ENCODE results near the gene MAEA.
"Not testable (repeated sequence)": the region's sequence is repeated elsewhere in the genome, so short reads cannot be mapped to it uniquely, and the experiment has no call there.

MAEA gene

DNA sequence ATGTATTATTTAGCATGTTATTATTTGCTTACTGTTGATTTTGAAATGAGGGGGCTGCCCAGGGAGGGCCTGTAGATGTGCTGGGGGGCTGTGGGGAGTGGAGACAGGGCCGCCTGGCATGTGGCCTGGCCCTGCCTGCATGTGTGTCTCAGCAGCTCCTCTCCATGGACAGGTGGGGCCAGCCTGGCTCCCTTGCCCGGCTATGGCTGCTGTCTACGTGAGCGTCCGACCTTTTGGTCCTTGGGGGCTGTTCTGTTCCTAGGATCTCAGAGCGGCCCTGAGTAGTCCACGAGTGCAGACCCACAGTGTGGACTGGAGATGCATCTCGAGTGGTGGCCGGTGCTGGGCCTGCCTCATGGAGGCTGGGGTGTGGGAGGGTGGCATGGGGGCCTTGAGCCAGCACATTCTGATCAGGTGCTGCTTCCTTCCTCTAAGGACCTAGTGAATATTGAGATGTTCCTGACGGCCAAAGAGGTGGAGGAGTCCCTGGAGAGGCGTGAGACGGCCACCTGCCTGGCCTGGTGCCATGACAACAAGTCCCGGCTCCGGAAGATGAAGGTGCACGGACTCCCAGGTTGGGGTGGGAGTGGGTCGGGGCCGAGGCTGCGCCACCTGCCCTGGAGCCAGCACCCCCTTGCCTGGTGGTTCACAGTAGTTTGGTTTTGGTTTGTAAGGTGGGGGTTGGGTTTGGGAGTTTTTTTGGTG, 32.4 kb downstream of the MAEA start:
- DNase-seq (ENCODE audit: low spot score), result no peak

DNA sequence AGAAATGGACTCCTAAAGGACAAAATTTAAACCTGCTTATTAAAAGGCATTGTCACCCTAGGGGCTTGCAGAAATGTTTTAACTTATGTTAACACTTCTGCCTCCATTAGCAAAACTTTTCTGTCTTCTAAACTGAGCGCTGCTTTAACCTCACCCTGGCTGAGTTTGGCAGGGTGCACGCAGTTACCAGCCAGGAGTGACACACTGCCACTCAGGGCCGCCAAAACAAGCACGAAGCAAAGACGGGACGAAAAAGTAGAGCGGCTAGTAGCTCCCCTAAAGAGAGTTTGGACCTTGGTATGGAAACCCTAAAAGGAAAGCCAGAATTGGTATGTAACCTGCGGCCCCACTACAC, 33.6 kb downstream of the MAEA start:
- no peak for DNase-seq (ENCODE audit: low spot score)

DNA sequence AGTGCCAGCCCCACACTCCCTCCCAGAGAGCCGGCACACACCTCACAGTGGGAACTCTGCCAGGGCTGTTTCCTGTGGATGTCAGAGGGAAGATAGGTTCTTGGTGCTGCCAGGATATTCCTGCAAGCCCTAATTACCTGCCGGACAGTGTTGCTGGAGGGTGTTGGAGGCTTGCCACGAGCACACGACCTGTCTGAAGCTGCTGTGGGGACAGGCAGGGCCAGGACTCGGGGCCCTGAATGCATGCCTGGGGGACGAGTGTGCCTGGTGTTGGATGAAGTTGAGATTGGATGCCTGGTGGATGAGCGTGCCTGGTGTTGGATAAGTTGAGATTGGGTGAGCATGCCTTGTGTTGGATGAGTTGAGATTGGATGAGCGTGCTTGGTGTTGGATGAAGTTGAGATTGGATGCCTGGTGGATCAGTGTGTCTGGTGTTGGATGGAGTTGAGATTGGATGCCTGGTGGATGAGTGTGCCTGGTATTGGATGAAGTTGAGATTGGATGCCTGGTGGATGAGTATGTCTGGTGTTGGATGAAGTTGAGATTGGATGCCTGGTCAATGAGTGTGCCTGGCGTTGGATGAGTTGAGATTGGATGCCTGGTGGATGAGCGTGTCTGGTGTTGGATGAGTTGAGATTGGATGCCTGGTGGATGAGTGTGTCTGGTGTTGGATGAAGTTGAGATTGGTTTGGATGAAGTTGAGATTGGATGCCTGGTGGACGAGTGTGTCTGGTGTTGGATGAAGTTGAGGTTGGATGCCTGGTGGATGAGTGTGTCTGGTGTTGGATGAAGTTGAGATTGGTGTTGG, 34.1 kb downstream of the MAEA start:
- DNase-seq (ENCODE audit: low spot score), result no peak

DNA sequence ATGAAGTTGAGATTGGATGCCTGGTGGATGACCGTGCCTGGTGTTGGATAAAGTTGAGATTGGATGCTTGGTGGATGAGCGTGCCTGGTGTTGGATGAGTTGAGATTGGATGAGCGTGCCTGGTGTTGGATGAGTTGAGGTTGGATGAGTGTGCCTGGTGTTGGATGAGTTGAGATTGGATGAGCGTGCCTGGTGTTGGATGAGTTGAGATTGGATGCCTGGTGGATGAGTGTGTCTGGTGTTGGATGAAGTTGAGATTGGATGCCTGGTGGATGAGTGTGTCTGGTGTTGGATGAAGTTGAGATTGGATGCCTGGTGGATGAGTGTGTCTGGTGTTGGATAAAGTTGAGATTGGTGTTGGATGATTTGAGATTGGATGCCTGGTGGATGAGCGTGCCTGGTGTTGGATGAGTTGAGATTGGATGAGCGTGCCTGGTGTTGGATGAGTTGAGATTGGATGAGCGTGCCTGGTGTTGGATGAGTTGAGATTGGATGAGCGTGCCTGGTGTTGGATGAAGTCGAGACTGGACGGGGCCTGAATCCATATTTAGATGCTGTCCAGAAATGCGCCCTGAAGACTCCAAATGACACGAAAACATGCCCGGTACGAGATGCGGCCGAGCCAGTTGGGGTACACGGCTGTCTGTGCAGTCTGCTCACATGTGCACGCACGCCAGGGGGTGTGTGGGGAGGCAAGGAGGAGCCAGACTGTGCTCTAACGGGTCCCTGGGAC, 34.9 kb downstream of the MAEA start:
- not testable (repeated sequence) for DNase-seq (ENCODE audit: low spot score)

- no peak for DNase-seq (ENCODE audit: low spot score)
These were observed 35.4 kb downstream of the MAEA start for GRCh38 chr4:1325176-1325480.

DNA sequence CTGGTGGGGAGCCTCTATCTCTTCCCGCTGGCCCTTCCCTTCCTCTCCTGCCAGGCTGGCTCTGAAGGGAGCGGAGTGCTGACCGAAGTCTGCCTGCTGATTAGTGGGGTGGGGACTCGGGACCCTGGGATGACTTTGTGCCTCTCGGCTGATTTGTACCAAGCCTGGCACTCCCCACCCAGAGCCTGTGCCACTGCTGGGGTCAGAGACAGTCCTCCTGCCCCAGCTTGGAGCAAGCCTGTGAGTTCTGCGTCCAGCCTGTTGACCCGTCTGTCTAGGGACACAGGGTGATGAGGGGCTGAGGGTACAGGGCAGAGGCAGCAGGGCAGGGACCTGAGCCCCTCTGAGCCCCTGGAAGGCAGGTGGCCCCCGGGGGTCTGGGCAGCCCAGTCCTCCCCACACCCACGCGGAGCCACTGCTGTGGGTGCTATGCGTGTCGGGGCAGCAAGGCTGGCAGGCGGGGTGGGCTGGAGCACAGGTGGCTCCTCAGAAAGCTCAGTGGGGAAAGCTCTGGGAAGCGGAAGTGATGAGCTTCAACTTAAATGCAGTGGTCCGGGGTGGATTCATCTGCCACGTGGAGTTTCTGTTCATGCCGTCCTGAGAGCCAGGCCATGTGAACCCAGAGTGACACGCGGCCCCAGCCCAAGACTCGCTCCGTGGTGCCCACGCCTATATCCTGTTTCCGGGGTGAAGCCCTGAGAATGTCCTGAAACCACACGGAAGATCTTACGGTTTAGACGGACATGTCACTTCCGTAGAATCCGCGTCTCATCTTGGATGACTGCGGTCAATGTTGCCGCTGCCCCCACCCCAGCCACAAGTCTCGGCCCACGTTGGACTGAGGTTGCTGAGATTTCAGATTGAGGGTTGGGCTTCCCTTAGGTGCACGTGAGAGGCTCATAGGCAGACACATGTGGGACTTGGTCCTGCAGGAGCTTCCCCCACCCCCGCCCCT, 36.3 kb downstream of the MAEA start:
- DNase-seq (ENCODE audit: low spot score), result no peak

- DNase-seq (ENCODE audit: low spot score), result no peak
These were observed 37.2 kb downstream of the MAEA start for GRCh38 chr4:1326751-1327525.

GRCh38 chr4:1327526-1328266, 38.0 kb downstream of the MAEA start:
- no peak for DNase-seq (ENCODE audit: low spot score)

DNA sequence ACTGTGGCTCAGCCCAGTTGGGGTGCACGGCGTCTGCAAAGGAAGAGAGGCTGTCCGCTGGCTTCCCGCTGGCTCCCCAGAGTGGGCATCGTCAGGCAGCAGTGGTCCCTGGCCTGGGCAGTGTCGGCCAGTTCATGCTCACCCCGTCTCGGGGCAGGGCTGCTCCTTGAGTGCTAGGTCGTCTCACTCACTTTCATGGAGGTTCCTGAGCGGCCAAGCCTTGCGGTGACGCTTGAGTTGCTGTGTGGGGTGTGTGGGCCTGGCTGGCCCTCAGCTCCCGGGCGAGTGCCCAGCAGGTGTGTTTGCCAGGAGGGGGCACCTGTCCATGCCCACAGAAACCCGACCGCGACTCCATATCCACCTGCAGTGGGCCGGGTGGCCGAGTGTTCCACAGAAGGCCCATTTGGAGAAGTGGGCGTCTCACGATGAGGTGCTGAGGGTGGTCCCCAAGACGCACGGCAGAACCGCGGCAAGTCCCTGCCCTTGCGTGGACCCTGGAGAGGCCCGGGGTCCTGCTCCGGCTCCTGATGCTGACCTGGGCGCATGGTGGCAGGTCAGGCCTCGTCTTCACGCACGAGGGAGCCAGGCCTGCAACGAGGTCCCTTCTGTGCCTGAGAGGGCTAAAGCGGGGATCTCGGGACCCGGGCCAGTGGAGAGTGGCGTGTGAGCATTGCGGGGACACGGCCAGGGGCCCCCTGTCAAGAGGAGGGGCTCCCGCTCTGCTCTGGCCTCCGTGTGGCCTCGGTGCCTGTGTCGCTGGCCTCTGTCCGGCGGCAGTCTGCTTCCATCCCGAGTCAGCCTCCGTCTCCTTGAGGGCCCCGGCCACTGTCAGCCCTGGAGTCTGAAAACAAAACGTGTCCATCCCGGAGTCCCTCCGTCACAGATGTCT, 38.8 kb downstream of the MAEA start:
- DNase-seq (ENCODE audit: low spot score), result no peak

DNA sequence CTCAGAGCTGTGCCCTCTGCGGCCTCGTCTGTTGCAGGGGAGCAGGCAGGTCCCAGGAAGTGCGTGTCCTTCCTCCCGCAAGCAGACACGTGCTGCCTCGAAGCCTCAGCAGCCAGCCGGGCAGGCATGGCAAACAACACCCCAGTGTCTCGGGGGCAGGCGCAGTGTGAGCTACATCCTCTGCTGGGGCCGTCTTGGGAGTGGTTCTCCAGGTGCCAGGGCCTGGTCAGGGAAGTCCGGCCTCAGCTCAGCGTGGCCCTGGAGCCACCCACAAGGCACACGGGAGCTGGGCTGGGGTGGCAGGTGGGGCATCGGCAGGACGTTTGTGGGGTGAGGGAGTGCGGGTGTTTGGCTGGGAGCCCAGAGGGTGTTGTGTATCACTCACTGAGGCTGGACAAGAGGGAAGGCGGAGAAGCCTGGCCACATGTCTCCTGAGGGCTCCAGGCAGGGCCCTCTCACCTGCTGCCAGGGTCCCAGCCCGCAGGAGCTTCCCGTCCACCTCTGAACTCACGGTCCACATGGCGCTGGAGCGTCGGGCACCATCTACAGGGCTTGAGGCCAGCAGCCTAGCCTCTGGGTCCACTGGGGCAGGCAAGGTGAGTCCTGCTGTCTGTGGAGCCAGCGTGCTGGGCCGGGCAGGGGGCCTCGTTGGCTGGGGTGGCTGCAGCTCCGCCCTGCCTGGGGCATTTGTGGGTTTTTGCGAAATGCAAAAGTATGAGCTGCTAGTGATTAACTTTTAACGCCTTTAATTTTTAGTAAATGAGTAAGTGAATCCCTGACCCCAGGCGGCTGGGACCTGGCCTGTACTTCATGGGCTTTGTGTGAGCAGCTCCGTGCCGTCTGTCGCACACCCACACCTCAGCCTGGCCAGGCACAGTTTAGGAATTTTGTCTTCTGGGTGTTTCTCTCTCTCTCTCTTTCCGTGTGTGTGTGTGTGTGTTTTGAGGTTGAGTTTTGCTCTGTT, 40.0 kb downstream of the MAEA start:
- no peak for DNase-seq (ENCODE audit: low spot score)

- no peak for DNase-seq (ENCODE audit: low spot score)
These were observed 41.3 kb downstream of the MAEA start for GRCh38 chr4:1330761-1331590.

DNA sequence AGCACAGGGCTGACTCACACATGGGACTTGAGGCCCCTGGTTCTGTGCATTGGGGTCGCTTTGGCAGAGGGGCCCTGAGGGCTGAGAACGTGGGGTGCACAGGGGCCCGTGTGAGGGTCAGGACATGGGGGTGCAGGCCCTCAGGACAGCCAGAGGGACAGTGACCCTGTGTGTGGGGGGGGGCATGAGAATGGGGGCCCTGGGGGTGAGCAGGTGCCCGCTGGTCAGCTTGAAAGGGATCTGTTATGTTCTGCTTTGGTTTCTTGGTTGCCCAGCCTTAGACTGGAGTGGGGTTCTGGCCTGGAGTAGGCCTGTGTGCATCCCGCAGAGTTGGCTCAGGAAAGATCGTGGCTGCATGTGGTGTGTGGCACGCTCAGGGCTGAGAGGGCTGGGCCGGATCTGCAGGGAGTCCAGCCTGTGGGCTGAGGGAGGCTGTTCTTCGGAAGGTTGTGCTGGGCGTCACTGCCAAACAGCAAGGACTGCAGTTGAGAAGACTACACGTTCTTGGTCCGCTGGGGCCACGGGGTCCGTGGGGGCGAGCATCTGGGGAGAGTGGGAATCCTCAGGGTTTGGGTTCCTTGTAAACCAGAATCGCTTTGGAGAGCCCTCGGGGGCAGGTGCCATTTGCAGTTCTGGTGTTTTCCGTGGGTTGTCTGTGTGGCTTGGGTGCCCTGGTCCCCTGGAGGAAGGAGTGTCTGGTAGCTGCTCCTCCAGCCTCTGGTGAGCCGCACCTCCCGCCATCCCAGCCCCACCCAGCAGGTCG, 42.1 kb downstream of the MAEA start:
- no peak for DNase-seq (ENCODE audit: low spot score)

DNA sequence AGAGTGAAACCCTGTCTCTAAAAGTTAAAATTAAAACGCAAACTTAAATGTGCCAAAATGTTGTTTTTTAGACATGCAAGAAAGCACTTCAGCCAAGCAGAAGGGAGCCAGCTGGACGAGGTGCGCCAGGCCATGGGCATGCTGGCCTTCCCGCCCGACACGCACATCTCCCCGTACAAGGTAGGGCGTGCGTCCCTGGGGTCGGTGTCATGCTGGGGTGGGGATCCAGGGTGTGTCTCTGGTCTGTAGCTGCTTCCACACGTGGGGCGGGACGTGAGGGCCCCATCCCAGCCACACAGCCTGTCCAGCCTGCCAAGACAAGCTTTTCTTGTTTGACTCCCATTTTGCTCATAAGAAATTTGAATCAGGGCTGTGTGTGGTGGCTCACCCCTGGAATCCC, 43.0 kb downstream of the MAEA start:
- DNase-seq (ENCODE audit: low spot score), result no peak

DNA sequence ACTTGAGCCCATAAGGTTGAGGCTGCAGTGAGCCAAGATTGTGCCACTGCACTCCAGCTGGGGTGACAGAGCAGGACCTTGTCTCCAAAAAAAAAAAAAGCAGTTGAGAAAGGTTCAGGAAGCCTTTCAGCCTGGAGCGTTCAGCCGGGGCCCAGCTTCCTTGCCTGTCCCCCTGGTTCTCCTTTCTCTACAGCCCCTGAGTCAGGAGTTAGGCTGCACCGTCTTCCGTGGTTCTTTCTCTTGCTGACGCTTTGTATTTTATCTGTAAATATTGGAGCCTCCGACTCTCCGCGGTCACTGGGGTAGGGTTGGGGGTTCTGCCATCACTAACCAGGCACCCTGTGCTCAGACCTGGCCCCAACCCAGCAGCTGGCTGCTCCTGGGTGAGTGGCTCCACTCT, 43.6 kb downstream of the MAEA start:
- no peak for DNase-seq (ENCODE audit: low spot score)

- not testable (repeated sequence) for DNase-seq (ENCODE audit: low spot score)
These were observed 44.3 kb downstream of the MAEA start for GRCh38 chr4:1333851-1334578.

DNA sequence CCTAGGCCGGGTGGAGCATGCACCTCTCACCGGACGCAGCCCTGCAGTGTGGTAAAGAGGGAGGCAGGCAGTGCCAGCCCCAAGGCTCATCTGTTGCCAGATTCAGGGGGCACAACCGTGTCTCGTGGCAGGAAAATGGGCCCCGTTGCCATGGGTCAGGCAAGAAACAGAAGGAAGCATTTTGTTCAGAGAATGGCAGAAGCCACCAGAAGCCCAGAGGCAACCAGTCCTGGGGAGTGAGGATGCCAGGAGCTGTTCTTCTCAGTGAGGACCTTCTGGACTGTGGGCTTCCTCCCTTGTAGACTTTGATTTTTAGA, 44.8 kb downstream of the MAEA start:
- no peak for DNase-seq (ENCODE audit: low spot score)
